Stimulated activated CD8-positive, alpha-beta memory T cell treated with anti-CD3 and anti-CD28 coated beads, Interleukin-15, amount 100 ng/mL, for 24 hours (primary cell): ENCODE measurements around the gene PHETA2.

ENCODE experiments used
- DNase-seq: peaks from one replicate; pipeline ENCODE4 v3.0.0-alpha.2; 2020; ENCODE audit warnings: low read depth

PHETA2 gene

DNA sequence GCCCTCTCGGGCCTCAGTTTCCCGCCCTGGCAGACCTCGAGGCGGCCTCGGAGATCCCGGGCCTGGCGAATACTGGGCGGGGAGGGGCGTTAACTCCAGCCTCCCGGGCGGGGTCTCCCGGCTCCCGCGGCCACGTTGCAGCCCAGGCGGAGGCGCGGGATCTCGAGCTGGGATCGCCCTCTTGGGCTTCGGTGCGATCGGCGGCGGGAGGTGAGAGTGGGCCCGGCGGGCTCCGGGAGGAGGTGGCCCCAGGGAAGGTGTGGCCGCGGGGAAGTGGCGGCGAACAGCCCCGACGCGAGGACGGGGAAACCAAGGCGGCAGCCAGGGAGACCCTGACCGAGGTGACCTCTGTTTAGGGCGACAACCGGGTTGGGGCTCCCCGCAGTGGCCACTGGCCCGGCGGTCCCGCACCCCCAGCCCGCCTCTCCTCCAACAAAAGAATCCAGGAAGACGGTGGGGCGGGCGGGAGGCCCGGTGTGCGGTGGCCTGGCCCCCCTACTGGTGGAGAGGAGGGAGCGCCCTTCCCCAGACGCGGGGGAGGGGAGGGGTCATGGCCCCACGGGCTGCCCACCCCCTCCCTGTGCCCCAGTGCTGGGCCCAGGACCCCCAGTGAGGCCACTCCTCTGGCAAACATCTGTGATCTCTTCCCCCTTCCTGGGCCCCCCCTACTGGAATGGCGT, at the start of gene PHETA2:
Gene PHETA2, plus strand, starts transcription at position 117 of the 680 bp plus-strand sequence. CDS start 3,046 bp downstream, outside the sequence.
- DNase-seq = peak; percentile 26

DNA sequence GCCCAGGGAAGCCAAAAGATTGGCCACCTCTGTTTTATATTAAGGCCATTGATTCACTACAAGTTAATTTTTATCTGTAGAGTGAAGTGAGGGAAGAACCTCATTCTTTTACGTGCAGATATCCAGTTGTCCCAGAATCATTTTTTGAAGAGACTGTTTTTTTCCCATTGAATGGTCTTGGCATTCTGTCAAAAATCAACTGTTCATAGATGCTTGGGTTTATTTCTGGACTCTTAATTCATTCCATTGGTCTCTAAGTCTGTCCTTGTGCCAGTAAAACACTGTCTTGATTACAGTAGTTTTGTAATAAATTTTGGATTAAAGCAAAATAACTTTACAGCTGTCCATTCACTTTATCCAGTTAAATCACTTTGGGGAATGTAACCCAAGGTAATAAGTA, 48.6 kb upstream of the PHETA2 start:
- DNase-seq = no peak

DNA sequence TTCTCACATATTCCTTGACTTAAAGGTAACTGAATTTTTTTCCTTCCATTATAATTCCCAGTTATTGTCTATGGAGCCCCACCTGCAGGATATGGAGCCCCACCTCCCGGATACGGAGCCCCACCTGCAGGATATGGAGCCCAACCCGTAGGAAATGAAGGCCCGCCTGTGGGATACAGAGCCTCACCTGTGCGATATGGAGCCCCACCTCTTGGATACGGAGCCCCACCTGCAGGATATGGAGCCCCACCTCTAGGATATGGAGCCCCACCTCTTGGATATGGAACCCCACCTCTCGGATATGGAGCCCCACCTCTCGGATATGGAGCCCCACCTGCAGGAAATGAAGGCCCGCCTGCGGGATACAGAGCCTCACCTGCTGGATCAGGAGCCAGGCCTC, 47.3 kb upstream of the PHETA2 start:
- no peak for DNase-seq

DNA sequence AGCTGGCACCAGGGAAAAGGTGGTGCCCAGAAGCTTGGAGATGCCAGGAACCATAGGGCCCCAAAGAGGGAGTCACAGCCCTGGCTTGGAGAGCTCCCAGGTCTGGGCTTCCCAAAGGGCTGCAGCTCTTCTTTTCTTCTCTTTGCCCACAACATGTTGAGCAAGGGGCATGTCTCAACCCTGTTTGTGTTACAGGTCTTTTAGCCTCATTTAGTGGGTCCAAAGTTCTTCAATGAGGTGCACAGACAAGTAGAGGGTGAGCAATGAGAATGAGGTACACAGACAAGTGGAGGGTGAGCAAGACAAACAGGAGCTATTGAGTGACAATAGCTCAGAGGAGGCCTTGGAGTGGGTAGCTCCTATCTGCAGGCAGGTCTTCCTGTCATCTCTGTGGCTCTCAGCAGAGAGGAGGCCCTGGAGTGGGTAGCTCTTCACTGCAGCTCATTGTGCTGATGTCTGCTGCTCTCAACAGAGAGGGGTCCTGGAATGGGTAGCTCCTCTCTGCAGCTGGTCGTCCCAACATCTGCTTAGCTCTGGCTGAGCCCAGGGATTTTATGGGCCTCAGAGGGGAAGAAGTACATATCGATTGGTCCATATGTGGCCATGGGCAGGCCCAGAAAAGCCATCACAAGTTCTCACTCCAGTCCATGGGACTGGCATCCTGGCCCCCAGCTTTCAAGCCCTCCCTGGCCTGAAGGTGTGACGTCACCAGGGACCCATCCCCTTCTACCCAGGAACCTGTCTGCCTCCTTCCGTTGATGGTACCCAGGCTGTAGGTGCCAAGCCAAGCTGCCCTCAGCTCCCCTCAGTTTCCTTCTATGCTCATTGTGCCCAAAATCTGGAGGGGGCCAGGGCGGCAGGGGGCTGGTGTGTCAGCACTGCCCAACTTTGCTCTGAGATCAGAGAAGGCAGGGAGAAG, 40.5 kb upstream of the PHETA2 start:
- DNase-seq = no peak

GRCh38 chr22:42035256-42035655, 38.8 kb upstream of the PHETA2 start:
- no peak for DNase-seq

- no peak for DNase-seq
Observed at GRCh38 chr22:42039271-42039670, 34.8 kb upstream of the PHETA2 start.

DNA sequence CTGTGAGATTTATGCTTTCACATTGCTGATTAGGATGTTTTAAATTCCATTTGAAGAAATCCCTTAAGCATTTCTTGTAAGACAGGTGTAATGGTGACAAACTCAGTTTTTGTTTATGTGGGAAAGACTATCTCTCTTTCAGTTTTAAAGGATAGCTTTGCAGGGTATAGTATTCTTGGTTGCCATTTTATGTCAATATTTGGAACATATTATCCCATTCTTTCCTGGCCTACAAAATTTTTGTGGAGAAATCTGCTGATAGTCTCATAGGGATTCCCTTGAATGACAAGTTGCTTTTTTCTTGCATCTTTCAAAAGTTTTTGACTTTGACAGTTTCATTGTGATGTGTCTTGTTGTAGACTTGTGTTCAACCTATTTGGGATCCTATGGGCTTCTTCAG, 32.3 kb upstream of the PHETA2 start:
- no peak for DNase-seq

GRCh38 chr22:42050641-42051180, 23.3 kb upstream of the PHETA2 start:
- DNase-seq = no peak

DNA sequence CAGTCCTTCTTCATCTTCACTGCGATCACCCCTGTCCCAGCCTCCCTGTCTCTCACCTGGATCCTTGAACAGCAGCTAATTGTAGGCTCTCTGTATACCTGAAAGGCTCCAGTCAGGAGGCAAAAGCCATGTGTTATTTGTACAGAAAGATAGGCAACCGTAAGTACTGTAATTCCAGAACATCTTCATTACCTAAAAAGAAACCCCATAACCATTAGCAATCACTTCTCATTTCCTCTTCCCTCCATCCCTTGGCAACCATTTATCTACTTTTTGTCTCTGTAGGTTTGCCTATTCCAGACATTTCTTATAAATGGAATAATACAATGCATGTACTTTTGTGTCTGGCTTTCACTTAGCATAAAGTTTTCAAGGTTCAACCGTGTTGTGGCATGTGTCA, 21.3 kb upstream of the PHETA2 start:
- no peak for DNase-seq

DNA sequence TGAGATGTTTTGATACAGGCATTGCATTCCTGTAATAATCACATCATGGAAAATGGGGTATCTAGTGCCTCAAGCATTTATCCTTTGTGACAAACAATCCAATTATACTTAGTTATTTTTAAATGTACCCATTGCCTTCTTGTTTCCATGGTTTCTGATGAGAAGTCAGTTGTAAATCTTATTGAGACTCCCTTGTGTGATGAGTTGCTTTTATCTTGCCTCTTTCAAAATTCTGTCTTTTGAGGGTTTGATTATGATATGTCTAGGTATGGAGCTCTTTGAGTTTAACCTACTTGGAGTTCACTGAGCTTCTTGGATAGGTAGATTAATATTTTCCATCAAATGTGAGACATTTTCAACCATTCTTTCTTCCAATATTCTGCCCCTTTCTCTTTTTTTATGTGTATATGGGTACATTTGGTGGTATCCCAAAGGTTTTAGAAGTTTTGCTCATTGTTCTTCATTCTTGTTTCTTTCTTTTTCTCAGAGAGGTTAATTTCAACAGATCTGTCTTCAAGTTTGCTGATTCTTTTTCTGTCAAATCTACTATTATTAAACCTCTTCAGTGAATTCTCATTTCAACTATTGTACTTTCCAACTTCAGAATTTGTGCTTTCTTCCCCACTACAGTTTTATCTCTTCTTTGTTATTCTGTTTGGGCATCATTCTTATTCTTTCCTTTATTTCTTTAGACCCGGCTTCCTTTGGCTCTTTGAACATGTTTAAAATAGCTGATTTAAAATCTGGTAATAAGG, 17.1 kb upstream of the PHETA2 start:
- no peak for DNase-seq

- no peak for DNase-seq
Observed at GRCh38 chr22:42060489-42060888, 13.6 kb upstream of the PHETA2 start.

DNA sequence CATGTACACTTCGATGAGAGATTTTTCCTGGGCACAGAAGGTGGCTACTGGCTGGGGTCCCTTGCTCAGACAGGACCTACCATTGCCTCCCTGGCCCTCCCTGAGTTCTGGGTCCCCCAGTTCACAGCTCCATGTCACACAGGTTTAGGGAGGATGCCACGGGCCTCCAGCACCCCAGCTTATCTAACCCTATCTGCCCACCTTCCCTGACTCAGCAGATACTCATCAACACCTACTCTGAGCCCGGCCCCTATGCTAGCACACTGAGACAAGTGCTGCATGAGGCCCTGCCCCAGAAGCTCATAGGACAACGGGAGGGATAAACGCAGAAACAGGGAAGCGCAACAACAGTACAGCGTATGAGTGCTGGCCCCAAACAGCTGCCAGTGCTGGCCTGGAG, 13.0 kb upstream of the PHETA2 start:
- DNase-seq = no peak

DNA sequence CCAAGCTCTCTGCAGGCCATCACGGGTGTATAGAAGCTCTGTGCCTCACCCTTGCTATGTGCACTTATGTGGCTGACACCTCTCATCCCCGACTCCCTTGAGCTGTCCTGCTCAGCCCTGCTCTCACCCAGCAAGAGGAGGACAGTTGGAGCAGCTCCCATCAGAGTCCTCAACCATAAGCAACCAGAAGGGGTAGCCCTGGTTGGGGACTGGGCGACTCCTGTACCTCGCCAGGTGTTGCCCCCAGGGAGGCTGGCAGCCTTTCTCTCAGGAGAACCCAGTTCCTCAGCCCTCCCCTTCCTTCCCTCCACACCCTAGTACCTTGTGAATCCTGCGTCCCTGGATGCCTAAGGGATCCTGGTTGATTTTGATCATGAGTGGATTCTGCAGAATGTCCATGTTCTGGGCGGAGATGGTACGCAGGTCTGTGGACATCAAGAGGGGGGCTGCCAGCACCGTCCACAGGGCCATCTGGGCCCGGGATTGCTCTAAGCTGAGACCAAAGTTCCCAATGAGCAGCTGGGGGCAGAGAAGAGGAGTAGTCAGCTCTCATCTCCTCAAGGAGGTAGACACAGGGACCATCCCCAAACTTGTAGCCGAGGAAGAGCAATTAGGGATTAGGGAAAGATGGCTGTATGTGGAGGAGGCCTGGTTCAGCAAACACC, 11.4 kb upstream of the PHETA2 start:
- DNase-seq = no peak

GRCh38 chr22:42064629-42065028, 9.4 kb upstream of the PHETA2 start:
- DNase-seq = no peak

- DNase-seq = no peak
Observed at GRCh38 chr22:42065438-42066125, 8.5 kb upstream of the PHETA2 start.

DNA sequence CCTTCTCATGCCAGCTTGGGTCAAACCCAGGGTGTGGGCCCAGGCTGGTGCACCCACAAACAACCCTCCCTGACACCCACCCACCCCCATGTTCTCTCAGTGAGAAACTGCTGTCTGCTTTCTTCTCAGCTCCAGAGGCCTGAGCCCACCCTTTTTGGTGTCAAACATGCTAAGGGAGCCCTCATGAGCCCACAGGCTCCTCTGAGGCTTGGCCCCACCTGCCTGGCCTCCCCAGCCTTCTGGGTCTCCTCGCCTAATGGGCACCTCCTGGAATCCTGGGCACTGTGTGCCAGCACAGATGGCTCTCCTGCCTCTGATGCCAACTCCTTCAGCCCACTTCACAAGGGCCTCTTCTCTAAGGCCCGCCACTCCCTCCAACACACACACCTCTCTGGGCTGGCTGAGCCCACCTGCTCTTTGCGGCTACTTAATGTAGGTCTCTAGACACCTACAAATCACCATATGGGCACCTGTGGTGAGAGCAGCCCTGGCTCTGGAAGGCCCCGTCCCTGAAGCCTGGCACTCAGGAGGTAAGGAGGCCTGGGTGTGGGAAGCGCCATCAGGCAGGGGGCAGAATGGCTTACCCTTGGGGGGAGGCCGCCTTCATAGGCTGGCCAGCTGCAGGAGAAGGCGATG, 7.8 kb upstream of the PHETA2 start:
- no peak for DNase-seq

DNA sequence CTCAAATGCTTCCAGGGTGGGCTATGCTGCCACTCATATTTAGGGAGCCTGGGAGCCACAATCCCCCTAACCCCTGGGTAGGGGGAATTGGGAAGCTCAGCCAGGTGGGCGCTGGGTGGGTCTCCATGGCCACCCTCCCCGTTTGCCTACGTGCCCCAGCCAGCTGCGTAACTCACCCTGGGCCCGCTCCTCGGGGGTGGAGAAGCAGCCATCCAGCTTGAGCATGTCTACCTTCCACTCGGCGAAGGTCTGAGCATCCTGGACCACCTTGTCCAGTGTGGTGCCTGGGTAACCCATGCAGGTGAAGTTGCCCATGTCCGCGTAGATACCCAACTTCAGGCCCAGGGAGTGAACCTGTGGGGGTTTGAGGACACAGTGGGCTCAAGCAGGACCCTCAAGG, 7.1 kb upstream of the PHETA2 start:
- DNase-seq = no peak

DNA sequence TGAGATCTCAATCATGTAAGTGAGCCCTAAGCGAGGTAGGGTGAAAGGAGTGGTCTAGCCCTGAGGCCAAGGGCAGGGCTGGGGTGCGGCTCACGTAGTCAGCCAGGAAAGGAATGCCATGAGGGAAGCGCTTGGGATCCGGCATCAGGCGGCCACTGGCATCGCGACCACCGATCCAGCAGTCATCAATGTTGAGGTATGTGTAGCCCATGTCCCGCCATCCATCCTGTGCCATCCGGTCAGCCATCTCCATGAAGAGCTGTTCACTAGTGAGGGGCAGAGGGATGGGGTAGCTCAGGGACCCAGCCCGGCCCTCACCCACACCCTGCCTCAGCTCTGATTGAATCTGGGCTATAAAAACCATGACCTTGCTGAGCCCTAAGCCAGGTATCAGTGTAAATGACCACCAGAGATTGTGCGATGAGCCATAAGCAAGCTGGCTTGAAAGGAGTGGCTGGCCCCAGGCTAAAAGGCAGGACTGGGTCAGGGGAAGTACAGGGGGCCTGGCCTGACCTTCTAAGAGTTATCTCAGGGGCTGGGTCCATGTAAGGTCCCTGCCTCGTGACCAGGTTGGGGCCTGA, 6.3 kb upstream of the PHETA2 start:
- no peak for DNase-seq

DNA sequence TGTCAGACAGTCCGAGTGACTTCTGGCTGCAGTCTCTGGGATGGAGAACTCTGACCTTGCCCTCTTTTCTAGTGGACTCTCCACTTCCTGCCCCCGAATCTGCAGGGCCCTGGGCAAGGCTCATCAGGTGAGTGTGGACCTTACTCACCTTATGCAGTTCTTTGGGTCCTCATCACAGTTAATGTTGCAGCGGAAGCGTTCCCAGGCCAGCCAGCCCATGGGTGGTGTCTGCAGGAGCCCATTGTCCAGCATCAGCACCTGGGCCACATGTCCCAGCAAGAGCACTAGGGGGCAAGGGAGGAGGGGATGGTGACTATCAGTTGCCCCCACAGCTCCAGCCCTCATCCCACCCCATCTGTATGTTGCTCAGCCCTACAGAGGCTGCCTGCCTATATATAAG, 5.8 kb upstream of the PHETA2 start:
- DNase-seq = no peak

DNA sequence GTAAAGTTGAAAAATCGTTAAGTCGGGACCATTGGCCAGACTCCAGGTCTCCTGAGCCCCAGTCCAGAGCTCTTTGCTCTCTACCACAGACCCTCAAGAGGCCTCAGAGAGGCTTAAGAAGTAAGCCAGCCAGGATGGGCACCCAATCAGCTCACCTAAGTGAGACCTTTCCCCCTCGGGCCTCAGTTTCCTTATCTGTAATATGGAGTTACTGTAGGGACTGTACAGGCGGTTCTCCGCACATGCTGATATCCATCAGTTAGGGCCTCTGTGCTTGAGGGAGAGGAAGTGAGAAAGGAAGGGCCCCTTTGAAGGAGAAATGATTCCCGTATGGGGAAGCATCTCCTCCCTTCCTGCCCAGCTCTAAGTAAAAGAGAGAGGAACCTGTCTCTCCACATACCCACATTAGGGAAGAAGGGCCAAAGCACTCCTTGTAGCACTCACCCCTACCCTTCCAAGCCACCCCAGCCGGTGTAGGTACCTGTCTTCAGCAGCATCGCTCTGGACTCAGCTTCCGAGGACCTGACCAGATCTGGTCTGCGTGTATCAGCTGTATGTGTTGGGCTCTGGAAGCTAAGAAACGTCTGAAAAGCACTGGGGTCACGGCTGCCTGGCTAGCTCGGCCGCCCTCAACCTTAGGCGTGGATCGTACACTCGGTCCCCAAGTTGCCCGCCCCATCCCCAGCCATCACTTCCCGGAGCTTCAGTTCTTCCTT, 4.1 kb upstream of the PHETA2 start:
- no peak for DNase-seq
